BLaER1 treated with 17β-estradiol and CSF1 and Interleukin-3, amounts not matched to agents 10 nM and 100 nM (cell line): ENCODE measurements around the gene UBE2V1.

Experiments used
- H3K27ac ChIP-seq, 11 experiments: shearing (Covaris generic); formaldehyde crosslinking; 2 replicates each; pipeline ENCODE4 v1.8.1; 2022
- H3K27me3 ChIP-seq, 11 experiments: shearing (Covaris generic); formaldehyde crosslinking; 2 replicates each; pipeline ENCODE4 v1.8.1; 2022
- H3K36me3 ChIP-seq, 11 experiments: shearing (Covaris generic); formaldehyde crosslinking; 2 replicates each; pipeline ENCODE4 v1.8.1; 2022
- H3K4me1 ChIP-seq, 10 experiments: shearing (Covaris generic); formaldehyde crosslinking; 2 replicates each; pipeline ENCODE4 v1.8.1; 2022
- H3K4me2 ChIP-seq, 11 experiments: shearing (Covaris generic); formaldehyde crosslinking; 2 replicates each; pipeline ENCODE4 v1.8.1; 2022
- H3K4me3 ChIP-seq, 10 experiments: shearing (Covaris generic); formaldehyde crosslinking; 2 replicates each; pipeline ENCODE4 v1.8.1; 2022
- H3K9ac ChIP-seq, 11 experiments: shearing (Covaris generic); formaldehyde crosslinking; 2 replicates each; pipeline ENCODE4 v1.8.1; 2022
- H3K9me3 ChIP-seq, 11 experiments: shearing (Covaris generic); formaldehyde crosslinking; replicated peaks in 1 of 11; 2 replicates each; pipeline ENCODE4 v1.8.1; 2022
- H4K20me1 ChIP-seq, 11 experiments: shearing (Covaris generic); formaldehyde crosslinking; 2 replicates each; pipeline ENCODE4 v1.8.1; 2022
- Cebpa-rat ChIP-seq, 11 experiments: shearing (Covaris generic); IDR thresholded peaks; 2 replicates each; pipeline ENCODE4 v1.8.1; 2022

The UBE2V1 gene

DNA sequence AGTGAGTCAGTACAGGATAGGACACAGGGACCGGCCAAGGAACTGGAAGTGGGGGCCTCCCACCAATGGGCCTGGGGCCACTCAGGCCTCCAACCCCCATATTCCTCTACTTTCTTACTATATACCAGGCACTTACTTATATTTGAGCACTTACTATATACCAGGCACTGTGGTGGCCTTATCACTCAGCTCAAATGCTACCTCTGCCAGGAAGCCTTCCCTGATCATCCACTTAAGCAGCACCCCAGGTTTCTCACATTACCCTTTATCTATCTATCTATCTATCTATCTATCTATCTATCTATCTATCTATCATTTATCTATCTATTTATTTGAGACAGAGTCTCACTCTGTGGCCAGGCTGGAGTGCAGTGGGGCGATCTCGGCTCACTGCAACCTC lies 12.3 kb upstream of the UBE2V1 start:
- H3K9ac ChIP-seq, result no peak overlapping the region
- TF ChIP-seq Cebpa-rat (IDR thresholded peaks at IDR 0.05), result no peak
- no peak overlapping the region for H3K27ac ChIP-seq
- peaks cover 0 to 4% (median 0%) of the 10 kb centered on the region in 10 experiments; a peak in 1 of 20 replicates for H3K4me1 ChIP-seq
- no peaks in the 10 kb centered on the region for H3K9me3 ChIP-seq
- no peak overlapping the region for H3K4me2 ChIP-seq
- H4K20me1 ChIP-seq, result peaks cover 0 to 27% (median 18%) of the 10 kb centered on the region in 11 experiments; a peak in 13 of 22 replicates
- H3K27me3 ChIP-seq, result no peaks in the 10 kb centered on the region
- H3K36me3 ChIP-seq, result peaks cover 66 to 81% (median 76%) of the 10 kb centered on the region in 11 experiments
- H3K4me3 ChIP-seq, result no peak overlapping the region

GRCh38 chr20:50124496-50124895 lies 11.5 kb upstream of the UBE2V1 start:
- Histone ChIP-seq H3K36me3 (peaks cover 58 to 73% (median 69%) of the 10 kb centered on the region in 11 experiments), H4K20me1 (peaks cover 0 to 19% (median 11%) of the 10 kb centered on the region in 11 experiments; a peak in 11 of 22 replicates), H3K4me3 (no peak overlapping the region), H3K4me2 (no peak overlapping the region), H3K27ac (no peak overlapping the region), H3K4me1 (peaks cover 0 to 4% (median 0%) of the 10 kb centered on the region in 10 experiments; a peak in 1 of 20 replicates), H3K9me3 (no peaks in the 10 kb centered on the region), H3K9ac (no peak overlapping the region), H3K27me3 (no peaks in the 10 kb centered on the region)
- no peak for TF ChIP-seq Cebpa-rat (IDR thresholded peaks at IDR 0.05)

GRCh38 chr20:50123418-50123817 lies 10.5 kb upstream of the UBE2V1 start:
- H3K27me3 ChIP-seq, result no peaks in the 10 kb centered on the region
- H3K27ac ChIP-seq, result no peak overlapping the region
- no peak overlapping the region for H3K4me3 ChIP-seq
- H3K9me3 ChIP-seq, result no peaks in the 10 kb centered on the region
- H3K4me2 ChIP-seq, result no peak overlapping the region
- peaks cover 0 to 4% (median 0%) of the 10 kb centered on the region in 10 experiments; a peak in 1 of 20 replicates for H3K4me1 ChIP-seq
- peaks cover 48 to 62% (median 58%) of the 10 kb centered on the region in 11 experiments for H3K36me3 ChIP-seq
- H3K9ac ChIP-seq, result no peak overlapping the region
- no peak for TF ChIP-seq Cebpa-rat (IDR thresholded peaks at IDR 0.05)
- H4K20me1 ChIP-seq, result peaks cover 0 to 10% (median under 1%) of the 10 kb centered on the region in 11 experiments; a peak in 9 of 22 replicates

DNA sequence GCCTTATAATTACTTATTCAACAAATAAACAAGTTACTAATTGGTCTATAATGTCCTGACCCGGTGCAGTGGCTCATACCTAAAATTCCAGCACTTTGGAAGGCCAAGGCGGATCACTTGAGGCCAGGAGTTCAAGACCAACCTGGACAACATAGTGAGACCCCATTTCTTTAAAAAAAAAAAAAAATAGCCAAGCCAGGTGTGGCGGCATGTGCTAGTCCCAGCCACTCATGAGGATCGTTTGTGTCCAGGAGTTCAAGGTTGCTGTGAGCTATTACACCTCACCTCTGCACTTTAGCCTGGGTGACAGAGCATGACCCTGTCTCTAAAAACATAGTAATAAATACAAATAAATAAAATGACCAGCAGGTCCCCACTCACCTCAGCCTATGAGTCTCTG lies 9.8 kb upstream of the UBE2V1 start:
- no peaks in the 10 kb centered on the region for H3K9me3 ChIP-seq
- H3K36me3 ChIP-seq, result peaks cover 41 to 55% (median 51%) of the 10 kb centered on the region in 11 experiments
- peaks cover 0 to 7% (median 0%) of the 10 kb centered on the region in 11 experiments; a peak in 6 of 22 replicates for H4K20me1 ChIP-seq
- no peak overlapping the region for H3K27ac ChIP-seq
- no peak overlapping the region for H3K9ac ChIP-seq
- peaks cover 0 to 4% (median 0%) of the 10 kb centered on the region in 10 experiments; a peak in 1 of 20 replicates for H3K4me1 ChIP-seq
- H3K4me3 ChIP-seq, result no peak overlapping the region
- TF ChIP-seq Cebpa-rat (IDR thresholded peaks at IDR 0.05), result no peak
- no peaks in the 10 kb centered on the region for H3K27me3 ChIP-seq
- H3K4me2 ChIP-seq, result no peak overlapping the region

- no peak overlapping the region for H3K4me2 ChIP-seq
- no peak overlapping the region for H3K9ac ChIP-seq
- no peaks in the 10 kb centered on the region for H3K9me3 ChIP-seq
- H3K27me3 ChIP-seq, result no peaks in the 10 kb centered on the region
- H3K27ac ChIP-seq, result no peak overlapping the region
- H4K20me1 ChIP-seq, result peaks cover 0 to 7% (median 0%) of the 10 kb centered on the region in 11 experiments; a peak in 3 of 22 replicates
- peaks cover 0 to 5% (median under 1%) of the 10 kb centered on the region in 10 experiments; a peak in 5 of 20 replicates for H3K4me1 ChIP-seq
- H3K4me3 ChIP-seq, result no peak overlapping the region
- no peak for TF ChIP-seq Cebpa-rat (IDR thresholded peaks at IDR 0.05)
- H3K36me3 ChIP-seq, result peaks cover 37 to 46% (median 42%) of the 10 kb centered on the region in 11 experiments
These were observed 8.9 kb upstream of the UBE2V1 start for GRCh38 chr20:50121858-50122271.

GRCh38 chr20:50120935-50121693 lies 8.2 kb upstream of the UBE2V1 start:
- H3K4me1 ChIP-seq, result peaks cover 0 to 13% (median 7%) of the 10 kb centered on the region in 10 experiments; a peak in 18 of 20 replicates
- TF ChIP-seq Cebpa-rat (IDR thresholded peaks at IDR 0.05), result no peak

GRCh38 chr20:50118203-50118602 lies 5.3 kb upstream of the UBE2V1 start:
- Histone ChIP-seq H3K4me1 (peaks cover 23 to 39% (median 33%) of the 10 kb centered on the region in 10 experiments), H3K36me3 (peaks cover 2 to 10% (median 6%) of the 10 kb centered on the region in 11 experiments; a peak in 16 of 22 replicates), H3K27ac (no peak overlapping the region), H3K27me3 (no peaks in the 10 kb centered on the region), H3K4me3 (no peak overlapping the region), H3K9ac (no peak overlapping the region), H3K9me3 (no peaks in the 10 kb centered on the region), H4K20me1 (no peaks in the 10 kb centered on the region), H3K4me2 (no peak overlapping the region)
- TF ChIP-seq Cebpa-rat (IDR thresholded peaks at IDR 0.05), result no peak

More at GRCh38 chr20:50120935-50121693, 8.2 kb upstream of the UBE2V1 start:
- H3K4me2 ChIP-seq, result no peak overlapping the region
- H3K9ac ChIP-seq, result no peak overlapping the region
- no peaks in the 10 kb centered on the region for H3K9me3 ChIP-seq
- no peaks in the 10 kb centered on the region; a peak in 1 of 22 replicates for H4K20me1 ChIP-seq
- no peaks in the 10 kb centered on the region for H3K27me3 ChIP-seq
- peaks cover 31 to 39% (median 35%) of the 10 kb centered on the region in 11 experiments for H3K36me3 ChIP-seq
- no peak overlapping the region for H3K4me3 ChIP-seq
- H3K27ac ChIP-seq, result no peak overlapping the region

DNA sequence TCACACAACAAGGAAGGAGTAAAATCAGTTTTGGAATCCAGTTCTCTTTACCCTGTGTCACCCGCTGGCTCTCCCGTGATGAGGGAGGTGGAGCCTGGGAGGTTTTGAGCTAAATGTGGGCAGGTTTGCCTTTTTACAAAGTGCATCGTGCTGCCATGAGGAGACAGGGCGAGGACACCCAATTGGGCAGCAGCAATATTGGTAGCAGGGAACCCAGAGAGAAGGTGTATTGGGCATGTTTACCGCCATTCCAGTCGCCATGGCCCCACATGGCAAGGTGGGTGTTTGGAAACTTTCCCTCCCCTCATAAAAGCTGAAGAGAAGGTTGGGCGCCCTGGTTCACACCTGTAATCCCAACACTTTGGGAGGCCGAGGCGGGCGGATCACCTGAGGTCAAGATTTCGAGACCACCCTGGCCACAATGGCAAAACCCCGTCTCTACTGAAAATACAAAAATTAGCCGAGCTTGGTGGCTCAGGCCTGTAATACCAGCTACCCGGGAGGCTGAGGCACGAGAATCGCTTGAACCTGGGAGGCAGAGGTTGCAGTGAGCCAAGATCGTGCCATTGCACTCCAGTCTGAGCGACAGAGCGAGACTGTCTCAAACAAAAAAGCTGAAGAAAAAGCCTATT lies 3.5 kb upstream of the UBE2V1 start:
- Histone ChIP-seq H3K9me3 (no peaks in the 10 kb centered on the region), H3K27ac (peak overlapping the region in 9 of 11 experiments; percentile 37 to 98 (median 70); a peak in 18 of 22 replicates), H3K4me3 (peak overlapping the region; percentile 61 to 74 (median 68); a peak in 18 of 20 replicates), H3K9ac (peak overlapping the region; percentile 35 to 84 (median 77); a peak in 18 of 22 replicates), H3K27me3 (no peaks in the 10 kb centered on the region), H3K4me2 (peak overlapping the region; percentile 97 to 99 (median 98)), H3K36me3 (peaks cover 0 to 1% (median 0%) of the 10 kb centered on the region in 11 experiments; a peak in 1 of 22 replicates), H4K20me1 (peaks cover 4 to 12% (median 8%) of the 10 kb centered on the region in 11 experiments; a peak in 18 of 22 replicates), H3K4me1 (peaks cover 31 to 47% (median 40%) of the 10 kb centered on the region in 10 experiments)
- no peak for TF ChIP-seq Cebpa-rat (IDR thresholded peaks at IDR 0.05)
